Lung microvascular endothelial cell (primary cell): ENCODE results near the gene STIMATE. TPM values are rescaled to one million over a fixed set of nuclear protein-coding genes. Genes with fewer than 3 reads are reported as not detected.

ENCODE experiments used
- DNase-seq, 2 donors: peaks; one replicate each; pipeline versions ENCODE4 v3.0.0 to v3.0.0-alpha.2; 2010; ENCODE audit warnings: low read depth in 2 of 2
- total RNA-seq: library from RNA; depleted of rRNA; stranded (reverse); fragments of >200 nt; gene quantifications from 2 replicates; pipeline ENCODE4 v1.2.1, GENCODE V29; 2014

The STIMATE gene
- total RNA-seq, 1 donor from 2014 or later = 9.7 TPM

GRCh38 chr3:52870471-52870870 is 26.9 kb downstream of the STIMATE start:
- no peak for DNase-seq

GRCh38 chr3:52866427-52866826 is 30.9 kb downstream of the STIMATE start:
- DNase-seq = no peak

- no peak for DNase-seq
Observed at GRCh38 chr3:52865994-52866393, 31.4 kb downstream of the STIMATE start.

- no peak for DNase-seq
Observed at GRCh38 chr3:52860424-52860768, 37.0 kb downstream of the STIMATE start.

- no peak for DNase-seq
Observed at GRCh38 chr3:52859686-52860423, 37.5 kb downstream of the STIMATE start.

- DNase-seq = no peak
Observed at GRCh38 chr3:52857864-52858263, 39.5 kb downstream of the STIMATE start.

- DNase-seq = no peak
Observed at GRCh38 chr3:52857133-52857532, 40.2 kb downstream of the STIMATE start.

- DNase-seq = no peak
Observed at GRCh38 chr3:52856666-52857065, 40.7 kb downstream of the STIMATE start.

GRCh38 chr3:52854013-52854412 is 43.3 kb downstream of the STIMATE start:
- DNase-seq = no peak

- DNase-seq = no peak
Observed at GRCh38 chr3:52852419-52852818, 44.9 kb downstream of the STIMATE start.

GRCh38 chr3:52851348-52851747 is 46.0 kb downstream of the STIMATE start:
- peak; percentile 54 to 65 for DNase-seq

- DNase-seq = no peak
Observed at GRCh38 chr3:52849656-52850055, 47.7 kb downstream of the STIMATE start.

GRCh38 chr3:52848617-52849016 is 48.7 kb downstream of the STIMATE start:
- DNase-seq = peak in 1 of 2 donors; percentile 57

GRCh38 chr3:52847726-52848125 is 49.6 kb downstream of the STIMATE start:
- no peak for DNase-seq

- DNase-seq = no peak
Observed at GRCh38 chr3:52847241-52847640, 50.1 kb downstream of the STIMATE start.

GRCh38 chr3:52846432-52846965 is 50.8 kb downstream of the STIMATE start:
- DNase-seq = peak in 1 of 2 donors; percentile 72

- peak in 1 of 2 donors; percentile 31 for DNase-seq
Observed at GRCh38 chr3:52845691-52846431, 51.5 kb downstream of the STIMATE start.

- DNase-seq = peak in 1 of 2 donors; percentile 92
Observed at GRCh38 chr3:52845157-52845556, 52.2 kb downstream of the STIMATE start.

GRCh38 chr3:52844290-52844975 is 52.9 kb downstream of the STIMATE start:
- no peak for DNase-seq

- DNase-seq = no peak
Observed at GRCh38 chr3:52843881-52844280, 53.5 kb downstream of the STIMATE start.

GRCh38 chr3:52843108-52843865 is 54.1 kb downstream of the STIMATE start:
- DNase-seq = no peak
